M059J (cell line): ENCODE measurements around the gene PAQR8. TPM values are rescaled to one million over a fixed set of nuclear protein-coding genes. Genes with fewer than 3 reads are reported as not detected.

Source experiments
- DNase-seq: peaks from one replicate; pipeline ENCODE4 v3.0.0-alpha.2; 2012; ENCODE audit warnings: low read depth
- total RNA-seq: library from RNA; depleted of rRNA; stranded (reverse); fragments of >200 nt; shearing (Covaris generic); gene quantifications from 2 replicates; pipeline ENCODE4 v1.2.3, GENCODE V29; 2014

The PAQR8 gene
- total RNA-seq, 1 experiment from 2014 or later, result 9.9 TPM

DNA sequence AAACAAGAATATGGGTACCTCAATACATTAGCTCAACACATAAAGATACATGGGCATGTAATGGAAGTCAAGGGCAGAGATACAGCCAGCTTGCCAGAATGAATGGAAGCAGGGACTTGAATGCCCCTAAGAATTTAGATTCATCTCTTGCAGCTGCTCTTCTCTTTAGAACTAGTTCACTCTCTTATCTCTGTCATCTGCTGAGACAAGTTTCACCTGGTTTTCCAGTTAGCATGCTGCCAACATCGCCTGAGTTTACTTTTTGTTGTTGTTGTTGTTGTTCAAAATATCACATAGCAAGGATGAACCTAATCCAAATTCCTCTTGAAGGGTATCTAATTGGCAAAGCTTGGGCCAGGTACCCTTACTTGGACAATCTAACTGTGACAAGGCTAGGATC, 14.1 kb upstream of the PAQR8 start:
- DNase-seq, result no peak

DNA sequence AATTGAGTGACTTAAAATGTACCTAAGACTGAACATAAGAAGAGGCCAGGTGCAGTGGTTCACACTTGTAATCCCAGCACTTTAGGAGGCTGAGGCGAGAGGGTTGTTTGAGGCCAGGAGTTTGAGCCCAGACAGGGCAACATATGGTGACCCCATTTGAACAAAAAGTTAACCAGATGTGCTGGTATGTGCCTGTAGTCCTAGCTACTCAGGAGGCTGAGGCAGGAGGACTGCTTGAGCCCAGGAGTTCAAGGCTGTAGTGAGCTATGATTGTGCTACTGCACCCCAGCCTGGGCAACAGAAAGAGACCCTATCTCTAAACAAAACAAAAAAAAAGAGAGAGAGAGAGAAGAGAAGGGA, 10.1 kb upstream of the PAQR8 start:
- no peak for DNase-seq

DNA sequence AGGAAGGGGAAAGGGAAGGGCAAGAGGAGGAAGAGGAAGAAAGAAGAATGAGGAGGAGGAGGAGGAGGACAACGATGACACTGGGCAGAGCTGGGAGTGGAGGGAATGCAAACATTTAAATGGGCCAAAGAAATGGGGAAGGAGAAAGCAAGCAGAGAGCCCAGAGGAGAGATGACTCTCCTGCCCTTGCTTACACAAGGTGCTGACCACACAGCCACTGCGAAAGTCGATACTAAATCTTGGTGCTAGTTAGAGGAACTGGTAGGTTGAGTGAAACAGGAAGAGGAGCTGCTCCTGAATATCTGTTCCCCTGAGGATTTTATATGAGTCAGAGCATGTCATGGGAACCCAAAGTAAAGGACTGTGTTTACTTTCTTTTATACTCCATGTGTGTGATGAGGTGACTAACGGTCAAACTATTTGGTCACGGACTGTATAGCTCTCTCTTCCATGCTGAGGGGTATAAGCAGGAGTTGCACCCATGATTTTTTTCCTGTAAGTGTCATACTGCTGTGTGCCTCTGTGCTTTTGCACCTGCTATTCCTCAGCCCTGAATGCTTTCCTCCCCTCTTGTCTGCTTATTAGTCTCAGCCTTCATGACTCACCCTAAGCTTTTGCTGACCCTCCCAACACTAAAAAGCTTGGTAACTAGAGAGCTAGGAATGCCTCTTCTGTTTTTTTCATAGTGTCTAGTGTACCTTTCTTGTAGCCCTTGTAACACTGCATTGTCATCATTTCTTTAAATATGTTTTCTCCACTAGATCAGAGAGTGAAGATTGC, 9.5 kb upstream of the PAQR8 start:
- DNase-seq, result peak; percentile 100

DNA sequence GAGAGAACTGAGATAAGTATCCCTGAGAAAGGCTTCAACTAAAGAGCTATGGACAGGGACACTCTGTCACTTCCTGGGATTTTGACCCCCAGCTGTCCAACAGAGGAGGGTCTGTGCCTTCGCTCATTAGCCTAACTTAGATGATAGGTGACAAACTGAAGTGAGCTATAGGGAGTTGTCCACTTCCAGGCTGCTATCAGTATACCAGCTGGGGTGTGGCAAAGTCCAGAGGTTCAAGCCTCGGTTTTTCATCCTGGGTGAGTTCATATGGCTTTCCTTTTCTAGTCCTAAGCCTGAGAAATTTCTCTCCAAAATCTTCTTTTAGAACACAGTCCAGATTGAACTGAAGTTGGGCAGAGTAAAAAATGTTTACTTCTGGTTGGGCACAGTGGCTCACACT, 5.9 kb upstream of the PAQR8 start:
- DNase-seq, result no peak

DNA sequence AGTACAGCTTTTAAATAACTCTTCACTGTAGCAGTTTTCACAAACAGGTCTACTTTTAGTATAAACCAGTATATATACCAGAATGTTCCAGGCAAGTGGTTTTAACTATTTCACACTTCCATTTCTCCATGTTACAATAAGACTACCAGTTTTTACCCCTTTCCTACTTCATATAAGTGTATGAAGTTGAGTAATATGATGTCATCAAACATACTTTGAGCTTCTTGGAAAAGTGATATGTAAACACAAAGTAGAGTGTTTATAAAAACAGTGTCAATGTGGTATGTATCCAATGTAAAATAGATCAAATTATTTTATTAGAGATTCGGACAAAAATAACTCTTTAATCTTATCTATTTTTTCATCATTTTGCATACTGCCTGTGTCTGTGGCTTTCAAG, 2.5 kb upstream of the PAQR8 start:
- DNase-seq, result no peak

DNA sequence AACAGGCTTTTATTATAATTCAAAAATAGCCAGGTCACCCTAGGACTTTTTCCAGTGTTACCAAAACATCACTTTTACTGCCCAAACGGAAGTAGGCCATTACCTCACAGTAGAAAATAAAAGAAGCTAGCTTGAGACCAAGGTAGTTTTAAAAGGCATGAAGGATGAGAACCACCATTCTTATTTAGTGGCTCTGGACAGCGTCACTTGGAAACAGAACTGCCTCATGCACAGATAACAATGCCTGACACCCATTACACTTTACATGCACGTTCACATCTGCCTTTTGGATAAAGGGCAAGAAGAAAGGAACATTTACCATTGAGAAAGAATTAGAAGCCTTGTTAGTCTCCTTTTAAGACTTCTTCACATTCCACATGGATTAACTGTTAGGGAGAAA, 1.9 kb upstream of the PAQR8 start:
- no peak for DNase-seq

DNA sequence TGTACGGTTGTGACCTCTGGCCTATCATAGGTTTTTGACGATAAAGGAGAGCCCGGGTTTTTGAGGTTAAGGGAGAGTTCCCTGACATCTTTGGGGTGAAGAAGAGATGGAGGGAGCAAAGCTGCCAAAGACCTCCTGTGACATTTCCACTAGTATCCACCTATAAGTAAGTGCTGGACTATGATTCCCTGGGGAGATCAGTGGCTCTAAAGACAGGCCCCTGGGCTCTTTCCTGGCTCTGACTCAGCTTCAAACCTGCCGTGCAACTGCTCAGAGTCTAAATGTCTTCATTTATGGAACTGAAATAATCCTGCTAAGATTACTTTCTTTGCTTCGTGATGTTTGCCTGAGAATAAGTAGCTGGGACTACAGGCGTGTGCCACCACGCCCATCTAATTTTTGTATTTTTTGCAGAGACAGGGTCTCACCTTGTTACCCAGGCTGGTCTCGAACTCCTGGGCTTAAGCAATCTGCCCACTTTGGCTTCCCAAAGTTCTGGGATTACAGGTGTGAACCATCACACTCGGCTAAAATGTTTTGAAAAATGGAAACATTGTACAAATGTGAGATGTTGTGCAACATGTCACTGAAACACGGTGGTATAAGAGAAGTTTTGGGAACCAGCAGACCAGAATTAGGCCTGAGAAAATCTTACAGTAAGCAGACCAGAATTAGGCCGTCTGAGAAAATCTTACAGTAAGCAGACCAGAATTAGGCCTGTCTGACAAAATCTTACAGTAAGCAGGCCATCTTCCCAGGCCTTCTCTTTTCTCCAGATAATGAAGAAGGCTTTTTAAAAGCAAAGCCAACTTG, 1.1 kb upstream of the PAQR8 start:
- DNase-seq, result peak; percentile 18

DNA sequence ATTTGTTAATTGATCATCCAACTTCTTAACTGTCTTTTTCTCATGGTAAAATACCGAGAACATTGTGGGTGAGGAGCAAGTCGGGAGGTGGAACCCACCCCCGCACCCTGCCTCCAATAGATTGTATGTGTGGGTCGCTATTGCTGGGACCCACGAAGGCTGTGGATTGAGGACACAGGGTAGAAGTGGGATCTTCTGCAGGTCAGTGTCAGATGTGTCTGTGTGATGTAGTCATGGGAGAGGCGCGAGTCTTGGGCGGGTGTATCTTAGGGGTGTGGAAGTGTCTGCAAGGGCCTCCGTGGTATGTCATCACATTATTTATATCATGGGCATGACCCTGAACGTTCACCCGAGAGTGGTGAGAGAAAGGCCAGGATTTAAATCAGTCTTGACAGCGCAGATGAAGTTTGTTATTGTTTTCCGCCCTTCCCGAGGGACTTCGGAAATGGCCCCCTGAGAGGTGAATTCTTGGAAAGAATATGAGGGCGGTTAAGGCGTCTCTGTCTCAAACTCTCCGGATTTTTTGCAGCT, 472 bp upstream of the PAQR8 start:
- DNase-seq, result peak; percentile 32

DNA sequence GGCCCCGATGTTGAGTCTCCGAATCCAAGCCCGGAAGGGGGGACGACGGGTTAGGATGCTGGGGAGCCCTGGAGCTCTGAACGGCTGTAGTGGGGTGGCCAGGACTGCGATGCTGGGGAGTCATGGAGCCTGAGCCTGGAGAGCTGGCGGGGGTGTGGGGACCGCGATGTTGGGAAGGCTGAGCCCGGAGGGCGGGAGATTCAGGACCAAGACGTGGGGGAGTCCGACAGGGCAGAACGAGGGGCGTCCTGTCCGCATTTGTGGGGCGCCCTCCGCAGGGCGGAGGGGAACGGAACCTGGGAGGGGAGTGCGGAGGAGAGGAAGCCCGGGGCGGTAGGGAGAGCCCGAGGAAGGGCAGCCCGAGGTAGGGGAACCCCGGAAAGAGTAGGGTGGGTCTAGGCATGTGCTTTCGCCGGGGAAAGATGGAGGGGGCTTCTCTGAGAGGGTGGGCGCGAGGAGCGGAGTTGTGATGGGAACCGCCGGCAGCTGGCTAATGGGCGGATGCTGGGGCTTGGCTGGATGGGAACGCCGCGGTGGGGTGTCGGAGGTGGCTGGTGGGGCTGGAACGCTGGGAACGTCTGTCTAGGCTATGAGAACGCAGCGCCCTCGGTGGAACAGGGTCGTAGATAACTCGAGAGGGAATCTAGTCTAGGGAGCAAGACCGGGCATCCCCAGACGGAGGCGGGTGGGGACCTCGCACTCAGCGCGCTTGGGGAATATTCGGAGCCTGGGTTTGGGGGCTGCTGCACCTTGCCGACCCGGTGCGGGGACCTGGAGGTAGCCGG, 684 bp downstream of the PAQR8 start:
- peak; percentile 56 for DNase-seq

DNA sequence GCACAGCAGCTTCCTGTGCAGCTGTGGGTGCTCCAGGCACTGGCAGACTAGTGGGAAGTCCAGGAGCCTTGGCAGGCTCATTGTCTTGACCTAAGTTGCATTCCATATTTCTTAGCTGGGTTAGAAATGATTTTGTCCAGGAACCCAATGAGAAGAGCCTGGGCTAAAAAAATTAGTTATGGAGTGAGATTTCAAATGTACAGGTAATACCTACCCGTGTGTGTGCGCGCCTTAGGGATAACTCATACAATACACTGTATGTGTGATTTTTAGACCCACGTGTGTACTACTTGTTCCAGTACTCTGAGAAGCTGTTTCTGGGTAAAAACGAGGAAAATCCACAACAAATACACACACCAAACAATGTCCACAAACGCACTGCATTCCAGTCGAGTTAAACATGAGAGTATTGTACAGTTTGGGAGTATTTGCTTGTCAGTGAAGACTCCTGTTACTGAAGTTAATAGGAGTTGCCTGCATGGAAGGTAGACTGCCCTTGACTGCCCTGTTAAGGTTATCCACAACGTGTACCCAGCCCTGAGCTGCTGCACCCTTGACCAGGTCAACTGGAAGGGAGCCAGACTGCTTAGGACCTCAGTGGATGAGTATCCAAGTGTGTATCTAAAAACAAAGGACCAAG, 1.4 kb downstream of the PAQR8 start:
- DNase-seq, result peak; percentile 43

DNA sequence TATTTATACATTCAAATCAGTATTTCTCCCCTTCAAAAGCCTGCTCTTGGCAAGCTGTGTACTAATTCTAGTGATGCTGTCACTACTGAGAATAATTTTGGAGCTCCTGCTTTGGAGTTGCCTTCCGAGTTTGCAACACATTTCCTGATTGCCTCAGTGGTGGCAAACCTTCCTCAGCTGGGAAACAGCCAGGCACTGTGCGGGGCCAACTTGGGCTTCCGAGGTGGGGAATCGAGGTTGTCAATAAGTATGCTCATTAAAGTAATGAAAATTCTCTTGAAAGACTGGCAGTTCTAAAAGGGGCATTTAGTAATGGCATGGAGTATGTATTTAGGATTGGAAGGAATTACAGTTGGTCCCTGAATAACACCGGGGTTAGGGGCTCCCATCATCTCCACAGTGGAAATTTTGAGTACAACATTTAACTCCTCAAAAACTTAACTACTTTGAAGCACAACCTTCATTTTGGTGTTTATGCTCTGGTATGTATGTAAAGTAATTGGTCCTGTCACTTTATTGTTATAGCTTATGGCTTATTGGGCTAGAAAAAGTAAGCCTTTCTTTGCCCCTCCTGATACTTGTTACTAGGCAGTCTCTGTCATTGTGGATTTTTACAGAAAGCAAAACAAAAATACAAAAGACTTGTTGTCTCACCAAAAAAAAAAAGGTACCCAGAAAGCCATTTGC, 2.7 kb downstream of the PAQR8 start:
- no peak for DNase-seq

DNA sequence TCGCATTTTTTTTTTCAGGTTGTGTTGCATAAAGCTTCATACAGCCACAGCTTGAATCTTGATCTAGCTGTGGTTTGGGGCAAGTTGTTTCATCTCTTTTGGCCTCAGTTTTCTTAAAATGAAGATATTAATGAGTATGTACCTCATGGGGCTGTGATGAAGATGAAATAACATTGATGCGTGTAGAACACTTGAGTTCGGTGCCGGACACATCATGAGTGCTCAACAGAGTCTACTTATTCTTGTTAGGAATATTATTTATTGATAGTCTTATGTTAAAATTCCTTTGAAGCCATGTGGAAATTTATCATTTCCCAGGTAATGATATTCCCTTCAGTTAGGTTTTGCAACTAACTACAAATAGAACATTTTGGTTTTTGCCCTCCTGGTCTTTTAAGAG, 3.4 kb downstream of the PAQR8 start:
- no peak for DNase-seq

DNA sequence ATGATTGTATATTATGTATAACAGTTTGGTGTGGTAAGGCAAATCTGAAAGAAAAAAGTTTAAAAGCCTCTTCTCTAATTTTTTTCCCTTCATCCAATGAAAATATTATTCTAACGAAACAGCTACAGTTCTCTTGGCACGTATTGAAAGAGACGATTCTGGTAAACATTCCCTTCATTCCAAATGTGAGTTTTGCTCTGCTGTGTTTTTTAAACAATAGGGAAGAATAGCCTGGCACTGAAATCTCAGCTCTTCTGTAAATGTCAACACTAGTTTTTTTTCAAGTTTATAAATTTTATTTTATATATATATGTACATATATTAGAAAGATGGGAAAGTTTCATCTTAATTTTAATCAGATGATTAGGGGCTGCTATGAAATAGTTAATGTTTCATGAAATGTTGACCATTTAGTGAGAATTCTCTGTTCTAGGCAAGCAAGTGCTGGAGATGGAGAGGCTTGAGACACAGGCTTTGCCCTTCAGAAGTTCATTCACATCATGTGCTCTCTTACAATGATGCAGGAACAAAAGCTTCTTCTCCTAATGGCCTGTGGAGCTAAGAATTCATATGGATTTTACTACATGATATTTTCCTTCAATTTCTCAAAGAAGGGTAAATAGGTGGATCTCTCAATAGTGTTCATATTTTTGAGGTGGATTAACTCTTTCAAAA, 4.1 kb downstream of the PAQR8 start:
- DNase-seq, result no peak

DNA sequence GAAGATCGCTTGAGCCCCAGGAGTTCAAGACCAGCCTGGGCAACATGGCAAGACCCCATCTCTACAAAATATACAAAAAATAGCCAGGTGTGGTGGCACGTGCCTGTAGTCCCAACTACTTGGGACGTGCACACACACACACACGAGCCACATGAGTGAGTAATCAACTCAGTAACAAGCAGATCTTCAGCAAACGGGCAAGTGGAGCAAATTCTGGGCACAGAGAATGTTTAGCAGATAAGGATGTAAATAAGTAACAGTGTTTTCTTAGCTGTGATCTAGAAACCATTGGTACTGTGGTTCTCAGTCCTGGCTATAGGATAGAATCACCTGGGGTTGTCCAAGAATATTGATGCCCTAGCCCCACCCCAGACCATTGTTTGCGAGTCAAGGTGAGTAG, 6.1 kb downstream of the PAQR8 start:
- no peak for DNase-seq

DNA sequence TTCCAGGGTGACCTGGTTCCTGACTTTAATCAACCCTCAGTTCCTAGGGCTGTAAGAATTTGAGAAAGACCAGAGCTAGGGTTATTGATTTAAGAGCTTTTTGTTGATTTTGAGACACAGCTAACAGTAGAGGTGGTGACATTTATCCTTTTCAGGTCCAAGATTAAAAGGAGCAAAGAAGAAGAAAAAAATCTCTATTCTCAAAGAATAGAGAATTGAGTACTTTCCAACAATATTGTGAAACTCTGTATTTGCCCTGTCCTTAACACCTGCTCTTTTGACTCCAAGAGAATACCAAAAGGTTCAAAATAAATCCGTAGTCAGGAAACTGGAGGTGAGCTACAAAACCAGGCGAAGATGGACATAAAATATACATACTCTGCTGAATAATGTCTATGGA, 7.3 kb downstream of the PAQR8 start:
- DNase-seq, result no peak

DNA sequence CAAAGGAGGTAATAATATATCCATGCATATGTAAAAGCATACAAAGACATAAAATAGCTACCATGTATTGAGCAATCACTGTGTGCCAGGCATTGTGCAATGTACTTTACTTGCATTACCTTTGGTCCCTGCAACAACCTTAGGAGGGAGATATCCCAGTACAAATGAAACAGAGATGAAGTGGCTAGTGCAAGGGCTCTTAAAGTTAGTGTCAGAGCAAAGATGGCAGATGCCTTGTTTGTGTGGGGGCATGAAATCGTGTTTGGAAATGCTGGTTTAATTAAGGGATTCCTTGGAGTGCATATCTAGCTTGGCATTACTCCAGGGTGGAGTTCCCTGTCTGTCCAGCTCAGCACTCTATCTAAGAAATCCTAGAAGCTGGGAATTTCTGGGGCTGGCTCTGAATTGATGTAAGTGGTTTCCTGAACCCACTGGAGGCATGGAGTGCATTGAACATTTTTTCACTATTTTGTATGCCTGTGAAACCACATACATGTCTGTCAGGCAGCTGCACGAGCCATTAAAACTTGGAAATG, 9.8 kb downstream of the PAQR8 start:
- DNase-seq, result no peak

DNA sequence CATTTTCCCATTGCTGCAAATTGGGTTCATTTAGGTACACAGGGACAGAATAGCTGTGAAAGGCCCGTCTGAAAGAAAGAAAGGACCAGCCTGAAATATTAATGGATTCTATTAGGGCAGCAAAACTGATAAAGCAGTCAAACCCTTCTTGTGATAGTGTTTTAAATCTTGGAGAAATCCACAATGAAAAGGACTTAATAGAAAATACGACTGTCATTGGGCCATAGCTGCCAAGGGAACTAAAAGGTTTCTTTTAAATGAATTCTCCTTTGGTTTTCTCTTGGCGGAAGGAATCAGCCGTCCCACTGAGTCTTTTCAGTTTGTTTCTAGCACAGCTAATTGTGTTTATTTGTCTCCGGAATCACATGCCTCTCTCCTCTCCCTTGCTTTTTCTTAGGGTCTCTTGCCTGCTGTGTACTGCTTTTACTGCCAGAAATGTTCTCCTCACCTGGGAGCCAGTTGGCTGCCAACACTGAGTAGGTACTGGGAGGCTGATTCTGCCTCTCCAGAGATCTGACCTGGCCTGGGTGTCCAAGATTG, 11.3 kb downstream of the PAQR8 start:
- no peak for DNase-seq

DNA sequence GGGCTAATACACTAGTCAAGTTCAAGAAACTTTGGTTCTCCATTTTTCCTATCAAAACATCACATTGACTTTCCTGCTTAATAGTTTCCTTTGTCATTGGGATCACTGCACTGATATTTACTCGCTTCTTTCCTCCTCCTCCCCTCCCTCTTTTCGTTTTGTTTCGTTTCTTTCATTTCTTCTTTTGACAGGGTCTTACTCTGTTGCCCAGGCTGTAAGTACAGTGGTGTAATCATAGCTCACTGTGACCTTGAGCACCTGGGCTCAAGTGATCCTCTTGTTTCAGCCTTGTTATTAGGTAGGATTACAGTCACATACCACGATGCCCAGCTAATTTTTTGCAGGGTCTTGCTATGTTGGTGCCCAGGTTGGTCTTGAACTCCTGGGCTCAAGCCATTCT, 12.3 kb downstream of the PAQR8 start:
- DNase-seq, result no peak

DNA sequence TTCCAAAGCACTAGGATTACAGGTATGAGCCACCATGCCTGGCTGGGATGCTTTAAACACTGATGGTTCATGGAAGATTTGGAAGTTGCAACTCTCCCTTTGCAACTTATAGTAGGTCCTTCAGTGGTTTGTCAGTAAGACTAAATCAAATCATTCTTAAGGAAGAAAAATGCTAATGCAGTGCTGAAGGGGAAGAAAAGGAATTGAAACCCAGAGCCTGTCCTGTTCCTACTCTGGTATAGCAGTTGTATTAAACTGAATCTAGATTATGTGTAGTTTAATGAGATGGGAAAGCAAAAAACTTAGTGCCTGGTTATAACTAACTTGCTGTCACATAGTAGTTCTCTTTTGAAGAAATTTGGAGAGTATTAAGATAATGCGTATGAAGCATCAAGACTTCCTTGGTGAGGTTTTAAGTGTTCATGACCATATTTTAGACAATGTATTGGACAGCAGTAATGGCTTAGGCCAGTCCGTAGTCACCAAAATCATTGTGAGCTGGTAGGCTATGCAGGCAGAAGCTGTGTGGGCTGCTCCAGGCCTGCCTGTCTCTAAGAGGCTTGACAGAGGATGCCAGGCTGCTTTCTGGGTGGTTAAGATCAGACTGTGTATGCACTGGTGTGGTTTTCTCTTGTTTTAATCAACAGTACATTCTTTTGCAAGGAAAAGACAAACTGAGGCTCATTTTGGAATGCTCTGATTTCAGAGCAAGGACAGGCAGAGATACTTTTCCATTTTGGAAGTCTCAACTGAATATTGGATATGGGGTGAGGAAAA, 14.0 kb downstream of the PAQR8 start:
- no peak for DNase-seq
